Neural cell (in vitro differentiated cells): Measurements from ENCODE around the gene PCGF3.
"Not testable (repeated sequence)": the region's sequence is repeated elsewhere in the genome, so short reads cannot be mapped to it uniquely, and the experiment has no call there.

Source experiments
- CTCF ChIP-seq: fragments of 450-650 bp; IDR thresholded peaks from 2 replicates; pipeline ENCODE4 v1.5.1; 2014; ENCODE audit warnings: antibody characterized with exemption, mild to moderate bottlenecking, moderate library complexity; ENCODE audit not compliant: poor library complexity, severe bottlenecking
- EP300 ChIP-seq: fragments of 450-650 bp; conservative IDR thresholded peaks from 2 replicates; pipeline ENCODE4 v1.6.1; 2014; ENCODE audit warnings: antibody characterized with exemption, mild to moderate bottlenecking, moderate library complexity; ENCODE audit not compliant: poor library complexity, severe bottlenecking
- POLR2AphosphoS5 ChIP-seq: IDR thresholded peaks from 2 replicates; pipeline ENCODE4 v1.6.1; 2012
- TAF1 ChIP-seq: IDR thresholded peaks from 2 replicates; pipeline ENCODE4 v1.6.1; 2012; ENCODE audit warnings: low read depth

GRCh38 chr4:780255-780654 lies 74.6 kb downstream of the PCGF3 start:
- not testable (repeated sequence) for TF ChIP-seq EP300, CTCF, TAF1, POLR2AphosphoS5
